Osteoblast (primary cell): ENCODE data around the gene ADORA2A. TPM values are rescaled to one million over a fixed set of nuclear protein-coding genes. Genes with fewer than 3 reads are reported as not detected.

Experiments
- DNase-seq: peaks from one replicate; pipeline ENCODE4 v3.0.0; 2011; ENCODE audit warnings: low spot score, mixed read lengths; ENCODE audit not compliant: insufficient read length; ENCODE audit errors: missing footprints
- H2AFZ ChIP-seq: 2 replicates; pipeline ENCODE4 v1.6.0; 2011; ENCODE audit warnings: mild to moderate bottlenecking, low read length
- H3K27ac ChIP-seq: 2 replicates; pipeline ENCODE4 v1.5.1; 2011; ENCODE audit warnings: mild to moderate bottlenecking, low read depth, low read length, moderate library complexity
- H3K27me3 ChIP-seq: 2 replicates; pipeline ENCODE4 v1.6.0; 2012; ENCODE audit warnings: mild to moderate bottlenecking, control low read depth, inconsistent platforms, low read length, moderate library complexity; ENCODE audit not compliant: insufficient read depth
- H3K36me3 ChIP-seq: 2 replicates; pipeline ENCODE4 v1.5.1; 2011; ENCODE audit warnings: mild to moderate bottlenecking, low read length, control low read depth, moderate library complexity; ENCODE audit not compliant: insufficient read depth
- H3K4me1 ChIP-seq: 2 replicates; pipeline ENCODE4 v1.5.1; 2011; ENCODE audit warnings: mild to moderate bottlenecking, low read length, control low read depth, moderate library complexity; ENCODE audit not compliant: insufficient read depth
- H3K4me2 ChIP-seq: 2 replicates; pipeline ENCODE4 v1.6.0; 2011; ENCODE audit warnings: mild to moderate bottlenecking, low read length; ENCODE audit not compliant: insufficient read depth
- H3K4me3 ChIP-seq: fragments of 200-600 bp; sonication (generic); 3 replicates; pipeline ENCODE4 v1.5.1; 2012; ENCODE audit warnings: mild to moderate bottlenecking, low read length, inconsistent platforms; ENCODE audit not compliant: insufficient read depth
- H3K79me2 ChIP-seq: 2 replicates; pipeline ENCODE4 v1.6.0; 2012; ENCODE audit warnings: mild to moderate bottlenecking, low read length, control low read depth, inconsistent platforms; ENCODE audit not compliant: insufficient read depth
- H3K9me3 ChIP-seq: 2 replicates; pipeline ENCODE4 v1.5.1; 2011; ENCODE audit warnings: low read depth, low read length, control low read depth
- H4K20me1 ChIP-seq: 2 replicates; pipeline ENCODE4 v1.6.0; 2012; ENCODE audit warnings: mild to moderate bottlenecking, low read length, control low read depth; ENCODE audit not compliant: insufficient read depth
- CTCF ChIP-seq: IDR thresholded peaks from 2 replicates; pipeline ENCODE4 v1.5.1; 2011; ENCODE audit warnings: mild to moderate bottlenecking, low read depth, low read length, moderate library complexity; ENCODE audit errors: extremely low read depth
- total RNA-seq: library from RNA; depleted of rRNA; stranded (reverse); fragments of >200 nt; gene quantifications from 2 replicates; pipeline ENCODE4 v1.2.3, GENCODE V29; 2012

ADORA2A gene
- total RNA-seq, 1 donor, result 0.72 TPM

GRCh38 chr22:24420072-24420976, 7.1 kb upstream of the ADORA2A start:
- TF ChIP-seq CTCF, result no peak
- no peak overlapping the region for H3K4me2 ChIP-seq
- no peak overlapping the region for H3K4me3 ChIP-seq
- no peaks in the 10 kb centered on the region for H3K79me2 ChIP-seq
- no peaks in the 10 kb centered on the region for H3K4me1 ChIP-seq
- peaks cover 18% of the 10 kb centered on the region for H3K36me3 ChIP-seq
- H3K27ac ChIP-seq, result no peak overlapping the region
- DNase-seq, result peak; percentile 85
- H4K20me1 ChIP-seq, result peaks cover 8% of the 10 kb centered on the region
- no peaks in the 10 kb centered on the region for H3K9me3 ChIP-seq
- H3K27me3 ChIP-seq, result peaks cover 16% of the 10 kb centered on the region
- no peak overlapping the region for H2AFZ ChIP-seq

- H2AFZ ChIP-seq, result no peak overlapping the region
- H3K27ac ChIP-seq, result no peak overlapping the region
- DNase-seq, result peak; percentile 71
- no peaks in the 10 kb centered on the region for H3K4me1 ChIP-seq
- TF ChIP-seq CTCF, result no peak
- peaks cover 15% of the 10 kb centered on the region for H3K36me3 ChIP-seq
- H3K27me3 ChIP-seq, result peaks cover 21% of the 10 kb centered on the region
- H3K9me3 ChIP-seq, result no peaks in the 10 kb centered on the region
- H3K4me2 ChIP-seq, result no peak overlapping the region
- no peaks in the 10 kb centered on the region for H3K79me2 ChIP-seq
- H4K20me1 ChIP-seq, result peaks cover 9% of the 10 kb centered on the region
- H3K4me3 ChIP-seq, result no peak overlapping the region
These were observed 6.4 kb upstream of the ADORA2A start for GRCh38 chr22:24420977-24421343.

- Histone ChIP-seq H3K36me3 (peaks cover 11% of the 10 kb centered on the region), H3K4me1 (no peaks in the 10 kb centered on the region), H3K4me3 (no peak overlapping the region), H3K79me2 (no peaks in the 10 kb centered on the region), H3K27ac (no peak overlapping the region), H3K4me2 (no peak overlapping the region), H3K27me3 (peaks cover 27% of the 10 kb centered on the region), H4K20me1 (peaks cover 11% of the 10 kb centered on the region), H2AFZ (no peak overlapping the region), H3K9me3 (no peaks in the 10 kb centered on the region)
- no peak for TF ChIP-seq CTCF
- peak; percentile 86 for DNase-seq
These were observed 5.9 kb upstream of the ADORA2A start for GRCh38 chr22:24421428-24421931.

- Histone ChIP-seq H3K4me3 (no peak overlapping the region), H4K20me1 (peaks cover 11% of the 10 kb centered on the region), H3K4me1 (no peaks in the 10 kb centered on the region), H3K9me3 (no peaks in the 10 kb centered on the region), H3K79me2 (no peaks in the 10 kb centered on the region), H3K36me3 (peaks cover 4% of the 10 kb centered on the region), H3K27ac (no peak overlapping the region), H3K27me3 (peaks cover 31% of the 10 kb centered on the region), H2AFZ (no peak overlapping the region), H3K4me2 (no peak overlapping the region)
- TF ChIP-seq CTCF, result no peak
- DNase-seq, result peak; percentile 82
These were observed 5.2 kb upstream of the ADORA2A start for GRCh38 chr22:24422102-24422665.
